Mesothelial cell of epicardium (in vitro differentiated cells): ENCODE results near the gene THRB. TPM values are rescaled to one million over a fixed set of nuclear protein-coding genes. Genes with fewer than 3 reads are reported as not detected.

ENCODE experiments used
- DNase-seq, 2 experiments: peaks; one replicate each; pipeline ENCODE4 v3.0.0; 2021; ENCODE audit warnings: low spot score in 2 of 2; ENCODE audit not compliant: unreplicated experiment in 2 of 2
- H3K27ac Mint-ChIP-seq: 2 replicates; pipeline ENCODE4 v1.8.0; 2021; ENCODE audit warnings: mixed read lengths
- H3K27me3 Mint-ChIP-seq: 2 replicates; pipeline ENCODE4 v1.8.0; 2021; ENCODE audit warnings: low read depth, mixed read lengths
- H3K36me3 Mint-ChIP-seq: 2 replicates; pipeline ENCODE4 v1.8.0; 2021; ENCODE audit warnings: mixed read lengths
- H3K4me1 Mint-ChIP-seq: 2 replicates; pipeline ENCODE4 v1.8.0; 2021; ENCODE audit warnings: mixed read lengths
- H3K4me3 Mint-ChIP-seq: 2 replicates; pipeline ENCODE4 v1.8.0; 2021; ENCODE audit warnings: mild to moderate bottlenecking, moderate library complexity, mixed read lengths
- H3K9me3 Mint-ChIP-seq: 2 replicates; pipeline ENCODE4 v1.8.0; 2021; ENCODE audit warnings: mixed read lengths
- CTCF ChIP-seq: fragments of 200-600 bp; sonication (generic); IDR thresholded peaks from one replicate; pipeline ENCODE4 v1.5.0; 2021; ENCODE audit warnings: antibody characterized with exemption; ENCODE audit not compliant: unreplicated experiment
- total RNA-seq: library from RNA; stranded (reverse); gene quantifications from 3 replicates; pipeline ENCODE4 v1.2.1, GENCODE V29; 2021

Gene THRB
- total RNA-seq, 1 donor from 2014 or later = 3.4 TPM

- H3K4me1 Mint-ChIP-seq = peaks cover 37% of the 10 kb centered on the region
- no peak for TF ChIP-seq CTCF
- H3K27ac Mint-ChIP-seq = peak overlapping the region; percentile 32
- H3K9me3 Mint-ChIP-seq = peaks cover 6% of the 10 kb centered on the region
- peaks cover 1% of the 10 kb centered on the region for H3K36me3 Mint-ChIP-seq
- DNase-seq = no peak
- no peaks in the 10 kb centered on the region for H3K27me3 Mint-ChIP-seq
- H3K4me3 Mint-ChIP-seq = no peak overlapping the region
These were observed 198.0 kb downstream of the THRB start for GRCh38 chr3:24296441-24297205.

- no peaks in the 10 kb centered on the region for H3K27me3 Mint-ChIP-seq
These were observed 200.5 kb downstream of the THRB start for GRCh38 chr3:24294150-24294549.

GRCh38 chr3:24291646-24292045 is 203.0 kb downstream of the THRB start:
- Mint-ChIP-seq H3K36me3 (peaks cover 1% of the 10 kb centered on the region), H3K4me1 (peaks cover 18% of the 10 kb centered on the region), H3K27me3 (no peaks in the 10 kb centered on the region), H3K9me3 (peaks cover 6% of the 10 kb centered on the region), H3K27ac (no peak overlapping the region), H3K4me3 (no peak overlapping the region)
- no peak for TF ChIP-seq CTCF
- no peak for DNase-seq

More at GRCh38 chr3:24294150-24294549, 200.5 kb downstream of the THRB start:
- H3K4me1 Mint-ChIP-seq = peaks cover 24% of the 10 kb centered on the region
- no peak for DNase-seq
- TF ChIP-seq CTCF = no peak
- peaks cover 6% of the 10 kb centered on the region for H3K9me3 Mint-ChIP-seq
- H3K4me3 Mint-ChIP-seq = no peak overlapping the region
- H3K27ac Mint-ChIP-seq = no peak overlapping the region
- peaks cover 1% of the 10 kb centered on the region for H3K36me3 Mint-ChIP-seq

GRCh38 chr3:24290596-24290995 is 204.1 kb downstream of the THRB start:
- H3K4me1 Mint-ChIP-seq = peaks cover 10% of the 10 kb centered on the region
- no peak overlapping the region for H3K4me3 Mint-ChIP-seq
- DNase-seq = no peak
- no peak for TF ChIP-seq CTCF
- H3K27ac Mint-ChIP-seq = no peak overlapping the region
- peaks cover 1% of the 10 kb centered on the region for H3K36me3 Mint-ChIP-seq
- peaks cover 6% of the 10 kb centered on the region for H3K9me3 Mint-ChIP-seq
- H3K27me3 Mint-ChIP-seq = no peaks in the 10 kb centered on the region

- Mint-ChIP-seq H3K27ac (no peak overlapping the region), H3K36me3 (no peaks in the 10 kb centered on the region), H3K4me1 (peaks cover 10% of the 10 kb centered on the region), H3K9me3 (no peaks in the 10 kb centered on the region), H3K27me3 (no peaks in the 10 kb centered on the region), H3K4me3 (no peak overlapping the region)
- no peak for DNase-seq
- TF ChIP-seq CTCF = no peak
These were observed 206.0 kb downstream of the THRB start for GRCh38 chr3:24288496-24289236.
